Type B pancreatic cell (in vitro differentiated cells): ENCODE results near the gene NFKBIL1. TPM values are rescaled to one million over a fixed set of nuclear protein-coding genes. Genes with fewer than 3 reads are reported as not detected.

Source experiments
- DNase-seq: peaks from one replicate; pipeline ENCODE4 v3.0.0; 2021; ENCODE audit warnings: mixed read lengths; ENCODE audit not compliant: unreplicated experiment; ENCODE audit errors: extremely low spot score
- H3K27ac Mint-ChIP-seq: 2 replicates; pipeline ENCODE4 v1.8.0; 2021; ENCODE audit warnings: mild to moderate bottlenecking, mixed read lengths
- H3K27me3 Mint-ChIP-seq: 2 replicates; pipeline ENCODE4 v1.8.0; 2021; ENCODE audit warnings: mixed read lengths
- H3K36me3 Mint-ChIP-seq: 2 replicates; pipeline ENCODE4 v1.8.0; 2021; ENCODE audit warnings: mixed read lengths
- H3K4me1 Mint-ChIP-seq: one replicate; pipeline ENCODE4 v1.8.0; 2021; ENCODE audit warnings: mixed read lengths; ENCODE audit not compliant: unreplicated experiment
- H3K4me3 Mint-ChIP-seq: 2 replicates; pipeline ENCODE4 v1.8.0; 2021; ENCODE audit warnings: mild to moderate bottlenecking, mixed read lengths
- H3K9me3 Mint-ChIP-seq: 2 replicates; pipeline ENCODE4 v1.8.0; 2021; ENCODE audit warnings: mixed read lengths
- total RNA-seq: library from RNA; stranded (reverse); gene quantifications from 2 replicates; pipeline ENCODE4 v1.2.1, GENCODE V29; 2021; ENCODE audit warnings: low replicate concordance
- TF ChIP-seq, protein P1 (sequence below): fragments of 200-600 bp; sonication (generic); conservative IDR thresholded peaks from 2 replicates; pipeline ENCODE4 v1.5.0; 2021; ENCODE audit warnings: antibody characterized with exemption, mild to moderate bottlenecking

Gene NFKBIL1
- total RNA-seq, 1 donor from 2014 or later, result 24.2 TPM

DNA sequence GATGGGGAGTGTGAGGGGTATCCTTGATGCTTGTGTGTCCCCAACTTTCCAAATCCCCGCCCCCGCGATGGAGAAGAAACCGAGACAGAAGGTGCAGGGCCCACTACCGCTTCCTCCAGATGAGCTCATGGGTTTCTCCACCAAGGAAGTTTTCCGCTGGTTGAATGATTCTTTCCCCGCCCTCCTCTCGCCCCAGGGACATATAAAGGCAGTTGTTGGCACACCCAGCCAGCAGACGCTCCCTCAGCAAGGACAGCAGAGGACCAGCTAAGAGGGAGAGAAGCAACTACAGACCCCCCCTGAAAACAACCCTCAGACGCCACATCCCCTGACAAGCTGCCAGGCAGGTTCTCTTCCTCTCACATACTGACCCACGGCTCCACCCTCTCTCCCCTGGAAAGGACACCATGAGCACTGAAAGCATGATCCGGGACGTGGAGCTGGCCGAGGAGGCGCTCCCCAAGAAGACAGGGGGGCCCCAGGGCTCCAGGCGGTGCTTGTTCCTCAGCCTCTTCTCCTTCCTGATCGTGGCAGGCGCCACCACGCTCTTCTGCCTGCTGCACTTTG, 28.0 kb downstream of the NFKBIL1 start, which contains the start of gene TNF:
Gene TNF, plus strand, starts transcription at position 231 of the 567 bp plus-strand sequence. Its CDS starts 177 bp downstream, at position 408.
- Mint-ChIP-seq H3K27me3 (peaks cover 26% of the 10 kb centered on the region), H3K36me3 (no peaks in the 10 kb centered on the region), H3K4me1 (peaks cover 1% of the 10 kb centered on the region), H3K9me3 (no peaks in the 10 kb centered on the region), H3K4me3 (peak within 1 kb of the TSS; percentile 4), H3K27ac (no peak within 1 kb of the TSS)
- no peak for DNase-seq
- TF ChIP-seq, protein P1, sequence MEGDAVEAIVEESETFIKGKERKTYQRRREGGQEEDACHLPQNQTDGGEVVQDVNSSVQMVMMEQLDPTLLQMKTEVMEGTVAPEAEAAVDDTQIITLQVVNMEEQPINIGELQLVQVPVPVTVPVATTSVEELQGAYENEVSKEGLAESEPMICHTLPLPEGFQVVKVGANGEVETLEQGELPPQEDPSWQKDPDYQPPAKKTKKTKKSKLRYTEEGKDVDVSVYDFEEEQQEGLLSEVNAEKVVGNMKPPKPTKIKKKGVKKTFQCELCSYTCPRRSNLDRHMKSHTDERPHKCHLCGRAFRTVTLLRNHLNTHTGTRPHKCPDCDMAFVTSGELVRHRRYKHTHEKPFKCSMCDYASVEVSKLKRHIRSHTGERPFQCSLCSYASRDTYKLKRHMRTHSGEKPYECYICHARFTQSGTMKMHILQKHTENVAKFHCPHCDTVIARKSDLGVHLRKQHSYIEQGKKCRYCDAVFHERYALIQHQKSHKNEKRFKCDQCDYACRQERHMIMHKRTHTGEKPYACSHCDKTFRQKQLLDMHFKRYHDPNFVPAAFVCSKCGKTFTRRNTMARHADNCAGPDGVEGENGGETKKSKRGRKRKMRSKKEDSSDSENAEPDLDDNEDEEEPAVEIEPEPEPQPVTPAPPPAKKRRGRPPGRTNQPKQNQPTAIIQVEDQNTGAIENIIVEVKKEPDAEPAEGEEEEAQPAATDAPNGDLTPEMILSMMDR, result no peak

DNA sequence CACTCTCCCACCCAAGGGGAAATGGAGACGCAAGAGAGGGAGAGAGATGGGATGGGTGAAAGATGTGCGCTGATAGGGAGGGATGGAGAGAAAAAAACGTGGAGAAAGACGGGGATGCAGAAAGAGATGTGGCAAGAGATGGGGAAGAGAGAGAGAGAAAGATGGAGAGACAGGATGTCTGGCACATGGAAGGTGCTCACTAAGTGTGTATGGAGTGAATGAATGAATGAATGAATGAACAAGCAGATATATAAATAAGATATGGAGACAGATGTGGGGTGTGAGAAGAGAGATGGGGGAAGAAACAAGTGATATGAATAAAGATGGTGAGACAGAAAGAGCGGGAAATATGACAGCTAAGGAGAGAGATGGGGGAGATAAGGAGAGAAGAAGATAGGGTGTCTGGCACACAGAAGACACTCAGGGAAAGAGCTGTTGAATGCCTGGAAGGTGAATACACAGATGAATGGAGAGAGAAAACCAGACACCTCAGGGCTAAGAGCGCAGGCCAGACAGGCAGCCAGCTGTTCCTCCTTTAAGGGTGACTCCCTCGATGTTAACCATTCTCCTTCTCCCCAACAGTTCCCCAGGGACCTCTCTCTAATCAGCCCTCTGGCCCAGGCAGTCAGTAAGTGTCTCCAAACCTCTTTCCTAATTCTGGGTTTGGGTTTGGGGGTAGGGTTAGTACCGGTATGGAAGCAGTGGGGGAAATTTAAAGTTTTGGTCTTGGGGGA, 28.7 kb downstream of the NFKBIL1 start:
- Mint-ChIP-seq H3K9me3 (no peaks in the 10 kb centered on the region), H3K27ac (no peak overlapping the region), H3K36me3 (no peaks in the 10 kb centered on the region), H3K4me3 (peak overlapping the region; percentile 4), H3K4me1 (peaks cover 6% of the 10 kb centered on the region), H3K27me3 (peaks cover 29% of the 10 kb centered on the region)
- no peak for DNase-seq
- TF ChIP-seq, protein P1, result no peak

DNA sequence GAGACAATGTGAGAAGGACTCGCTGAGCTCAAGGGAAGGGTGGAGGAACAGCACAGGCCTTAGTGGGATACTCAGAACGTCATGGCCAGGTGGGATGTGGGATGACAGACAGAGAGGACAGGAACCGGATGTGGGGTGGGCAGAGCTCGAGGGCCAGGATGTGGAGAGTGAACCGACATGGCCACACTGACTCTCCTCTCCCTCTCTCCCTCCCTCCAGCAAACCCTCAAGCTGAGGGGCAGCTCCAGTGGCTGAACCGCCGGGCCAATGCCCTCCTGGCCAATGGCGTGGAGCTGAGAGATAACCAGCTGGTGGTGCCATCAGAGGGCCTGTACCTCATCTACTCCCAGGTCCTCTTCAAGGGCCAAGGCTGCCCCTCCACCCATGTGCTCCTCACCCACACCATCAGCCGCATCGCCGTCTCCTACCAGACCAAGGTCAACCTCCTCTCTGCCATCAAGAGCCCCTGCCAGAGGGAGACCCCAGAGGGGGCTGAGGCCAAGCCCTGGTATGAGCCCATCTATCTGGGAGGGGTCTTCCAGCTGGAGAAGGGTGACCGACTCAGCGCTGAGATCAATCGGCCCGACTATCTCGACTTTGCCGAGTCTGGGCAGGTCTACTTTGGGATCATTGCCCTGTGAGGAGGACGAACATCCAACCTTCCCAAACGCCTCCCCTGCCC, 29.6 kb downstream of the NFKBIL1 start:
- no peak overlapping the region for H3K4me3 Mint-ChIP-seq

DNA sequence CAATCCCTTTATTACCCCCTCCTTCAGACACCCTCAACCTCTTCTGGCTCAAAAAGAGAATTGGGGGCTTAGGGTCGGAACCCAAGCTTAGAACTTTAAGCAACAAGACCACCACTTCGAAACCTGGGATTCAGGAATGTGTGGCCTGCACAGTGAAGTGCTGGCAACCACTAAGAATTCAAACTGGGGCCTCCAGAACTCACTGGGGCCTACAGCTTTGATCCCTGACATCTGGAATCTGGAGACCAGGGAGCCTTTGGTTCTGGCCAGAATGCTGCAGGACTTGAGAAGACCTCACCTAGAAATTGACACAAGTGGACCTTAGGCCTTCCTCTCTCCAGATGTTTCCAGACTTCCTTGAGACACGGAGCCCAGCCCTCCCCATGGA, 30.2 kb downstream of the NFKBIL1 start:
- Mint-ChIP-seq H3K36me3 (no peaks in the 10 kb centered on the region), H3K27ac (no peak overlapping the region), H3K4me1 (peaks cover 9% of the 10 kb centered on the region), H3K27me3 (peaks cover 34% of the 10 kb centered on the region), H3K4me3 (no peak overlapping the region), H3K9me3 (no peaks in the 10 kb centered on the region)
- no peak for DNase-seq
- TF ChIP-seq, protein P1, result no peak

More for the DNA sequence above, 29.6 kb downstream of the NFKBIL1 start:
- peaks cover 9% of the 10 kb centered on the region for H3K4me1 Mint-ChIP-seq
- DNase-seq, result no peak
- H3K9me3 Mint-ChIP-seq, result no peaks in the 10 kb centered on the region
- no peak overlapping the region for H3K27ac Mint-ChIP-seq
- TF ChIP-seq, protein P1, result no peak
- peaks cover 32% of the 10 kb centered on the region for H3K27me3 Mint-ChIP-seq
- no peaks in the 10 kb centered on the region for H3K36me3 Mint-ChIP-seq

DNA sequence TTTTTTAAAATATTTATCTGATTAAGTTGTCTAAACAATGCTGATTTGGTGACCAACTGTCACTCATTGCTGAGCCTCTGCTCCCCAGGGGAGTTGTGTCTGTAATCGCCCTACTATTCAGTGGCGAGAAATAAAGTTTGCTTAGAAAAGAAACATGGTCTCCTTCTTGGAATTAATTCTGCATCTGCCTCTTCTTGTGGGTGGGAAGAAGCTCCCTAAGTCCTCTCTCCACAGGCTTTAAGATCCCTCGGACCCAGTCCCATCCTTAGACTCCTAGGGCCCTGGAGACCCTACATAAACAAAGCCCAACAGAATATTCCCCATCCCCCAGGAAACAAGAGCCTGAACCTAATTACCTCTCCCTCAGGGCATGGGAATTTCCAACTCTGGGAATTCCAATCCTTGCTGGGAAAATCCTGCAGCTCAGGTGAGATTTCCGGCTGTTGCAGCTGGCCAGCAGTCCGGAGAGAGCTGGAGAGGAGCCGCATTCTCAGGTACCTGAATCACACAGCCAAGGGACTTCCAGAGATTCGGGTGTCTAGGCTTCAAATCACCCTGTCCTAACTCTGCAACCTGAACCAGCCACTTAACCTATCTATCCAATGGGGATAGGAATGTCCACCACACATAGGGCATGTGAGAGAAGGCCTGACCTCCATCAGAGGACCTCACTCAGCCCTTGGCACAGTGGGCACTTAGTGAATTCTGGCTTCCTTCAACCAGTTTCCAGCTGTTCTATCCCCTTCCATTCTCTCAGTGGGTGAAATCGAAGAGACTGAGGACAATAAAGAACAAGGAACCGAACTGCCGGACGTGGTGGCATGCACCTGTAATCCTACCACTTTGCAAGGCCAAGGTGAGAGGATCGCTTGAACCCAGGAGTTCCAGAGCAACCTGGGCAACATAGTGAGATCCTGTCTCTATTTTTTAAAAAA, 31.0 kb downstream of the NFKBIL1 start:
- TF ChIP-seq, protein P1, result no peak
- no peak overlapping the region for H3K27ac Mint-ChIP-seq
- no peaks in the 10 kb centered on the region for H3K36me3 Mint-ChIP-seq
- H3K4me3 Mint-ChIP-seq, result peak overlapping the region; percentile 51
- peaks cover 9% of the 10 kb centered on the region for H3K4me1 Mint-ChIP-seq
- H3K27me3 Mint-ChIP-seq, result peaks cover 34% of the 10 kb centered on the region
- no peak for DNase-seq
- H3K9me3 Mint-ChIP-seq, result no peaks in the 10 kb centered on the region
